Kasumi-1 (cell line): ENCODE results near the gene KRTAP5-5.
"Not testable (repeated sequence)": the region's sequence is repeated elsewhere in the genome, so short reads cannot be mapped to it uniquely, and the experiment has no call there.

ENCODE experiments used
- DNase-seq, 2 experiments: peaks; one replicate each; lab custom pipeline; 2025; lab: John Stamatoyannopoulos, UW

The KRTAP5-5 gene

DNA sequence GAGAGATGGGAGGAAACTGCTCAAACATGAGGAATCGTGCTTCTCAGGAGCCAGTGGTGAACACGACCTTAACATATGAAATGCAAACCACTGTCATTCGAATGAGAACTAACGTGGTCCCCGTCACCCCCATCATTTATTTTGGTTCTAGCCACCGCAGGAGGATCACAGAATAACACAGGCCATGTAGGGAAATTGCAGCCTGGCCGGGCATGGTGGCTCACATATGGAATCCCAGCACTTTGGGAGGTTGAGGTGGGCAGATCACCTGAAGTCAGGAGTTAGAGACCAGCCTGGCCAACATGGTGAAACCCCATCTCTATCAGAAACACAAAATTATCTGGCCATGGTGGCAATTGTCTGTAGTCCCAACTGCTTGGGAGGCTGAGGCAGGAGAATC is 27.1 kb downstream of the KRTAP5-5 start:
- DNase-seq = no peak

- DNase-seq = no peak
Observed at GRCh38 chr11:1659506-1659905, 29.9 kb downstream of the KRTAP5-5 start.

DNA sequence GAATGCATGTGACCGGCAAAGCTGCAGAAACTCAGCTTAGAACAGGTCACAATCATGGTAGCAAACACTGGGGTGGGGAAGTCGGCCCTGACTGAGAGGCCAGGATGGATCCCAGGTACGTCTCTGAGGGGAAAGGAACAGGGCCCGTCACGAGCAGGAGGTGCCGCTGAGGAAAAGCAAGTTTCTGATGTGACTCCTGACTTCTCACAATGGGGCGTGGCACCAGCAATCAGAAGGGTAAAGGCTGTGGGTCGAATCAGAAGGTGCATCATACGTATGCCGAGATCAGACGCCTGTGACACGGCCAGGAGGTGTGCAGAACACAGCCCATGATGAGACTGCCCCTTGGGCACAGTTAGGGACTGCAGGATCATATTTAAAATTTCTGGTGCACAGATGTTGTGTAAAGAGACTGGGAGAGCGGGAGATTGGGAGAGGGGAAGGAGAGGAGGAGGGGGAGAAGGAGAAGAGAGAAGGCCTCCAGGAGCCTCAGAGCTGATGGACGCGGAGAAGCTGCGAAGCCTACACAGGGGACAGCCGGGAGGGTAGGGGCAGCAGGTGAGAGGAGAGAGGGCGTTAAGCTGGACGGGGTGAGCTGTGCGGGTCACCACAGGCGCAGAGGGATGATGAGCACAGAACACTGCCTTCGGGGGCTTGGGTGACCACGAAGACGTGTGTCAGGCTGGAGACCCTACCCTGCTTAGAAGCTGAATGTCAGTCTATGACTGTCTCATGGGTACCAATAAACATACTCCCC is 30.7 kb downstream of the KRTAP5-5 start:
- DNase-seq = no peak

GRCh38 chr11:1661454-1662269 is 32.1 kb downstream of the KRTAP5-5 start:
- not testable (repeated sequence) for DNase-seq

GRCh38 chr11:1662699-1663283 is 33.2 kb downstream of the KRTAP5-5 start:
- not testable (repeated sequence) for DNase-seq

DNA sequence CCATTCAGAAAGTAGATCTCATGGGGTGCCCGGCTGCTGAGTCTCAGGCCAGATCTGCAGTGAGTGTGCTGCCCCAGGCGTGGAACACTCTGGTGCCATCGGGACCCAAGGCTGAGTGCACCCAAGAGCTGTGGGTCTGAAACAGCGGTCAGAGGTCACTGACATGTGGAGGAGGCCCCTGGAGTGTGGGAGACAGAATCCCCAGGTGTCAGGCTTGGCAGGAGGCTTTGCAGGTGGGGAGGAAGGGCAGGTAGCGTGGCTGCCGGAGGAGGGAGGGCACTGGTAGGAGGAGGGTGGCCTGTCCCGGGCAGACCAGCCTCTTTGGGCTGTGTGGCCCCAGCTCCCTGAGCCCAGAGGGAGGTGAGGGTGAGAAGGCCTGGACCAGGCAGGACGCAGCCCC is 35.7 kb downstream of the KRTAP5-5 start:
- no peak for DNase-seq

DNA sequence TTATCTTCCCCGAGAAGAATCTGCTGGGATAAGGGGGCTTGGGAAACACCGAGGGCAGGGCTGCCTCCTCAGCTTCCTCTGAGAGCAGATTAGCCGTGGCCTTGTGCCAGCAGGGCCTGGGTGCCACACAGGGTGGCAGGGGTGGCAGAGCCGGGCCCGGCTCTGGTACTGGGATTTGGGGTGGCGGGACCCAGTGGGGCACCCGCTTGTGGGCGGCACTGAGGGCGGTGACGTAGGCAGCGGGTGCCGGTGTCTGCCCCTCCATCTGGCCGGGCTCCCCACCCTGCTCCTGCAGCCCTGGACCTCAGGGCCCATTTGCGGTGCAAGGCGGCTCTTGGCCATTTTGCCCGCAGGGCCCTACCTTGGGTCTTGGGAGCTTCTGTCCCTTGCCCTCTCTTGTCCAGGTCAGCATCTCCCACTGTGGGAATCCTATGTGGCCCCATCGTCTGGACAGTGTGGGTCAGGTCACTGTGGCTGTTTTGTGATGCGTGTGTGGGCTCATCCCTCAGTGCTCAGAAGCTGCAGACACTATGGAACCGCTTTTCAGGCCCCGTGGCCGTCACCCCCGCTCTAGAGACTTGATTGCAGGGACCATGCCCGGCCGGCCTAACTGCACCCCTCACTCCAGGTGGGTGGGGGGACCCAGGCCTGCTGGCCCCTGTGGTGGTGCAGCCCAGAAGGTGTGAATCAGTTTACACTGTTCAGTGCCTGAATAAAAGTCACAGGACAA is 37.7 kb downstream of the KRTAP5-5 start:
- no peak for DNase-seq

- no peak for DNase-seq
Observed at GRCh38 chr11:1667906-1668305, 38.3 kb downstream of the KRTAP5-5 start.

DNA sequence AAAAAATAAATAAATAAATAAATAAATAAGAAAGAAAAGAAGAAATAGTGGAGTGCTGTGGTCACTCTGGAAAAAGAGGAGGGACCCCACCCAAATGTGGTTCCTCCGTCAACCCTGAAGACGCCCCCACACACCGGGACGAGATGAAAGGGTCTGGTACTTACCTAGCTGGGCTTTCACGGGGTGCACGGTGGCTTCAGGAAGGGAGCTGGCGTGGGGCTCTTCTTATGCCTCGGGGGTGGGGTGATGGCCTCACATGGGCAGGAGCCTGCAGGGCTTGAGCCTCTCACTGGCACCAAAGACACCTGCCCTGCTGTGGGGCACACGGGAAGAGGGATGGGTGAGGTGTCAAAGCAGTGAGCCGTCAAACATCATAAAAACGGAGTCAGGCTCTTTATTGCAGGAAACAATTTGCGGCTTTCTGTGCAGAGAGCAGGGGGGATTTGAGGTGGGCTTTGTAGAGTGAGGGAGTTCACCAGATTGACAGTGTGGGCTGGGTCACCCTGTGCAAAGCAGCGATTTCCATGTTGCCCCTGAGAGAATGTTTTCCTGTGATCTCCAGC is 39.4 kb downstream of the KRTAP5-5 start:
- DNase-seq = no peak

DNA sequence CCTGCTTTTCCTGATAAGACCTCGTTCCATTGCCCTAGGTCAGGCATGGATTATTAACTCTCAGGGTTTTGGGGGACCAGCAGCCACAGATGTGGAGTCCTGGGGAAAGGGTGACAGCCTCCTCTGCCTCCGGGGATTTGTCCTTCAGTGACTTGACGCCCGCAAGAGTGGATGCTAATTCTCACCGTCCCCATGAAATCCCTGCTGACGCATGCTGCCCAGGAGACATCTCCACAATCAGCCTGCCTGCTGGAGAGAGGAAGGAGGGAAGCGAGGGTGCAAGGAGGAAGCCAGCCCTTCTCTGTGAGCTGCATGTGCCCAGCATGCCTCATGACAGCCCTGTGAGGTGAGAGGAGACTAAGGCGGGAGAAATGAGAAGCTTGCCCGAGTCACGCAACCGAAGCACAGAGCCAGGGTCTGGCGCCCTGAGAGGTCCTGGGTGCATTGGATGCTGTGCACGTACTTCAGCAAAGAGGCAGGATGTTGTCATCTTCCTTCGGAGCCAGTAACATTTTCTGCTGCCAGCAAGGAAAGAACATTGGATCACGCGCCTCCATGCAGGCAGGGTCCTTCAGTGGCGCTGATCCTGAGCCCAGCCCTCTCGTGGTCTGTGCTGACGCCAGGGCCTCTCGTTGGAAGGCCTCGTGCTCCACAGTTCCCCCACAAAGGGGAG is 40.1 kb downstream of the KRTAP5-5 start:
- no peak for DNase-seq

- not testable (repeated sequence) for DNase-seq
Observed at GRCh38 chr11:1670457-1670856, 40.9 kb downstream of the KRTAP5-5 start.

DNA sequence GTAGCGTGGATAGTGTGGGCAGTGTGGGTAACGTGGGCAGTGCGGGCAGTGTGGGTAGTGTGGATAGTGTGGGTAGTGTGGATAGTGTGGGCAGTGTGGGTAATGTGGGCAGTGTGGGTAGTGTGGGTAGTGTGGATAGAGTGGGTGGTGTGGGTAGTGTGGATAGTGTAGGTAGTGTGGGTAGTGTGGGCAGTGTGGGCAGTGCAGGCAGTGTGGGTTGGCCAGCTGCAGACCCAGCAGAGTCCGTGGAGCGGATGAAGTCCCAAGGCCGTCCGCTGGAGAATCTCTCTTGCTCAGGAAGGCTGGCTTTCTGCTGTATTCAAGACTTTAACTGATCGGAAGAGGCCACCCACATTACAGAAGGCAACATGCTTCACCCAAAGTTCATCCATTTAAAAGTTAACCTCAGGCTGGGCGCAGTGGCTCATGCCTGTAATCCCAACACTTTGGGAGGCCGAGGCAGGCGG is 41.4 kb downstream of the KRTAP5-5 start:
- DNase-seq = no peak

- no peak for DNase-seq
Observed at GRCh38 chr11:1671658-1672057, 42.1 kb downstream of the KRTAP5-5 start.

- no peak for DNase-seq
Observed at GRCh38 chr11:1672613-1673350, 43.2 kb downstream of the KRTAP5-5 start.

- DNase-seq = no peak
Observed at GRCh38 chr11:1673446-1674172, 44.0 kb downstream of the KRTAP5-5 start.

GRCh38 chr11:1674173-1675131 is 44.9 kb downstream of the KRTAP5-5 start:
- DNase-seq = no peak

GRCh38 chr11:1675536-1676228 is 46.1 kb downstream of the KRTAP5-5 start:
- DNase-seq = no peak

- no peak for DNase-seq
Observed at GRCh38 chr11:1676229-1676740, 46.7 kb downstream of the KRTAP5-5 start.
